Activated CD4-positive, alpha-beta T cell treated with anti-CD3 and anti-CD28 coated beads, Interleukin-2, amount 50 U/mL, for 24 hours (primary cell): Measurements from ENCODE around the gene NR2C2.

ENCODE experiments used
- DNase-seq, 2 donors: peaks; one replicate each; pipeline ENCODE4 v3.0.0-alpha.2; 2020; ENCODE audit warnings: low read depth in 1 of 2, low spot score in 1 of 2

Gene NR2C2

GRCh38 chr3:14921034-14921616 lies 26.3 kb upstream of the NR2C2 start:
- DNase-seq: peak; percentile 68 to 70

- no peak for DNase-seq
These were observed 25.3 kb upstream of the NR2C2 start for GRCh38 chr3:14921811-14922705.

- no peak for DNase-seq
These were observed 24.5 kb upstream of the NR2C2 start for GRCh38 chr3:14922863-14923262.

- no peak for DNase-seq
These were observed 23.9 kb upstream of the NR2C2 start for GRCh38 chr3:14923476-14923875.

GRCh38 chr3:14925729-14926591 lies 21.4 kb upstream of the NR2C2 start:
- peak in 1 of 2 donors; percentile 21 for DNase-seq

- DNase-seq: no peak
These were observed 20.8 kb upstream of the NR2C2 start for GRCh38 chr3:14926592-14926991.

GRCh38 chr3:14927308-14927707 lies 20.1 kb upstream of the NR2C2 start:
- DNase-seq: no peak

- DNase-seq: no peak
These were observed 17.9 kb upstream of the NR2C2 start for GRCh38 chr3:14929310-14930074.

GRCh38 chr3:14933820-14934425 lies 13.5 kb upstream of the NR2C2 start:
- no peak for DNase-seq

GRCh38 chr3:14935592-14936345 lies 11.6 kb upstream of the NR2C2 start:
- no peak for DNase-seq

- no peak for DNase-seq
These were observed 8.4 kb upstream of the NR2C2 start for GRCh38 chr3:14938954-14939353.

GRCh38 chr3:14941871-14942270 lies 5.5 kb upstream of the NR2C2 start:
- no peak for DNase-seq

- DNase-seq: no peak
These were observed 4.3 kb upstream of the NR2C2 start for GRCh38 chr3:14943042-14943441.

GRCh38 chr3:14946236-14946635 lies 1.1 kb upstream of the NR2C2 start:
- no peak for DNase-seq

GRCh38 chr3:14946739-14947099 lies 664 bp upstream of the NR2C2 start:
- no peak for DNase-seq

GRCh38 chr3:14947886-14948608 lies 664 bp downstream of the NR2C2 start:
- DNase-seq: peak; percentile 88 to 92

GRCh38 chr3:14948609-14949038 lies 1.2 kb downstream of the NR2C2 start:
- DNase-seq: no peak

GRCh38 chr3:14949126-14949525 lies 1.7 kb downstream of the NR2C2 start:
- DNase-seq: no peak

- no peak for DNase-seq
These were observed 2.9 kb downstream of the NR2C2 start for GRCh38 chr3:14950274-14950673.
